ENCODE results near the gene CDIP1.

CDIP1 gene

DNA sequence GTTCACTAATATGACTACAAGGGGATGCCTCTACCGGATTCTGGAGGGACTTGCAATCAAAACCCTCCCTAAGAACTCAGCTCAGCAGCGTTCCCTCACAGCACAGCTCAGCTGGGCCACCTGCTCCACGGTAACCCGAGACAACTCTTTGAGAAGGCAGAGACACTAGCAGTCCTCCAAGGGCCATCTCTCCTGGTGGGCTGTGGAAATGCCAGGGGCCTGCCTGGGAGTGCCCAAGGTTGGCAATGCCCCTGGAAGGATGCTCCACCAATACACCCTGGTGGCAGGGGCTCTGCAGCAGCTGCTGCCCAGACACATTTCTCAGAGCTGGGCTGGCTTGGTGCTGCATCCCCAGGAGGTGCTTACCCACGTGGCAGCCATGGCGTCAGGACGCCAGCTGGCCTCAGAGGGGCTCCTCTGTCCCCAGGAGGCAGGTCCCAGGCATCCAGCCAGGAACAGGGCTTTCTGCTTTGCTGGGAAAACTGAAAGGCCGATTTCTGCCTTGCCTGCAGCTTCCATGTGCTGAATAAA lies 16.5 kb downstream of the CDIP1 start:
- H3K36me3 ChIP-seq (ENCODE audit: control insufficient read depth, low read length): no peaks in the 10 kb centered on the region
- no peaks in the 10 kb centered on the region for H3K9me2 ChIP-seq (replicated peaks; ENCODE audit: control insufficient read depth, low read length)
- no peak overlapping the region for H3K4me3 ChIP-seq (ENCODE audit: low read length)
- H4K20me1 ChIP-seq (ENCODE audit: control insufficient read depth, insufficient read depth, low read depth, low read length): no peaks in the 10 kb centered on the region
- TF ChIP-seq, protein P1, sequence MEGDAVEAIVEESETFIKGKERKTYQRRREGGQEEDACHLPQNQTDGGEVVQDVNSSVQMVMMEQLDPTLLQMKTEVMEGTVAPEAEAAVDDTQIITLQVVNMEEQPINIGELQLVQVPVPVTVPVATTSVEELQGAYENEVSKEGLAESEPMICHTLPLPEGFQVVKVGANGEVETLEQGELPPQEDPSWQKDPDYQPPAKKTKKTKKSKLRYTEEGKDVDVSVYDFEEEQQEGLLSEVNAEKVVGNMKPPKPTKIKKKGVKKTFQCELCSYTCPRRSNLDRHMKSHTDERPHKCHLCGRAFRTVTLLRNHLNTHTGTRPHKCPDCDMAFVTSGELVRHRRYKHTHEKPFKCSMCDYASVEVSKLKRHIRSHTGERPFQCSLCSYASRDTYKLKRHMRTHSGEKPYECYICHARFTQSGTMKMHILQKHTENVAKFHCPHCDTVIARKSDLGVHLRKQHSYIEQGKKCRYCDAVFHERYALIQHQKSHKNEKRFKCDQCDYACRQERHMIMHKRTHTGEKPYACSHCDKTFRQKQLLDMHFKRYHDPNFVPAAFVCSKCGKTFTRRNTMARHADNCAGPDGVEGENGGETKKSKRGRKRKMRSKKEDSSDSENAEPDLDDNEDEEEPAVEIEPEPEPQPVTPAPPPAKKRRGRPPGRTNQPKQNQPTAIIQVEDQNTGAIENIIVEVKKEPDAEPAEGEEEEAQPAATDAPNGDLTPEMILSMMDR (IDR thresholded peaks at IDR 0.05; ENCODE audit: low read depth, low read length, poor library complexity, severe bottlenecking): no peak
- TF ChIP-seq EZH2phosphoT487 (IDR thresholded peaks at IDR 0.05; ENCODE audit: borderline replicate concordance, low read length): no peak
- H3K9me3 ChIP-seq (ENCODE audit: control insufficient read depth, insufficient read depth, low read length): no peaks in the 10 kb centered on the region
- no peaks in the 10 kb centered on the region for H3K79me2 ChIP-seq (ENCODE audit: control insufficient read depth, low read length)
- no peaks in the 10 kb centered on the region for H3K27me3 ChIP-seq (ENCODE audit: control insufficient read depth, low read length)
- no peak overlapping the region for H3K27ac ChIP-seq (ENCODE audit: low read depth, low read length)
- no peak overlapping the region for H3K4me2 ChIP-seq (ENCODE audit: low read length)
- peaks cover 4% of the 10 kb centered on the region for H3K4me1 ChIP-seq (ENCODE audit: control insufficient read depth, low read length)
- no peaks in the 10 kb centered on the region for H3F3A ChIP-seq (ENCODE audit: control insufficient read depth, insufficient read depth)

DNA sequence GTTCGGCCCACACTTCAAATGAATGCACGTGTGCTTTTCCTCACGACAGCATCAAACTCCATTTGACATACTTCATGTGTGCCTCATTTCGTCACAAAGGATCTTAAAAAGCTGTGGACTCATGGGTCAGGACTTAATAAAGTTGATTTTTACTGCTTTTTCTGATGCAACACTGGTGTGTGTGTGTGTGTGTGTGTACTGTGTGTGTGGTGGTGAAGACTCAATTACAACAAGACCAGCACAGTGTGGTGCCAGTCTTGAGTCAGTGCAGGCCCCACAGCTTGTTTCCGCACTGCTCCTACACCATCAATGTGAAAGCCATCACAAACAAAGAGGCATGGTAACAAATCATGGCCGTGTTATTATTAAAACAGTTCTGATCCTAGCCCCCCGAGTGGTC lies 17.7 kb downstream of the CDIP1 start:
- no peak for TF ChIP-seq EZH2phosphoT487 (IDR thresholded peaks at IDR 0.05; ENCODE audit: borderline replicate concordance, low read length)
- TF ChIP-seq, protein P1 (IDR thresholded peaks at IDR 0.05; ENCODE audit: low read depth, low read length, poor library complexity, severe bottlenecking): no peak
- no peaks in the 10 kb centered on the region for H4K20me1 ChIP-seq (ENCODE audit: control insufficient read depth, insufficient read depth, low read depth, low read length)
- no peaks in the 10 kb centered on the region for H3K36me3 ChIP-seq (ENCODE audit: control insufficient read depth, low read length)
- no peak overlapping the region for H3K4me3 ChIP-seq (ENCODE audit: low read length)
- no peaks in the 10 kb centered on the region for H3F3A ChIP-seq (ENCODE audit: control insufficient read depth, insufficient read depth)
- H3K27me3 ChIP-seq (ENCODE audit: control insufficient read depth, low read length): no peaks in the 10 kb centered on the region
- H3K79me2 ChIP-seq (ENCODE audit: control insufficient read depth, low read length): no peaks in the 10 kb centered on the region
- no peak overlapping the region for H3K27ac ChIP-seq (ENCODE audit: low read depth, low read length)
- no peaks in the 10 kb centered on the region for H3K4me1 ChIP-seq (ENCODE audit: control insufficient read depth, low read length)
- H3K4me2 ChIP-seq (ENCODE audit: low read length): no peak overlapping the region
- H3K9me2 ChIP-seq (replicated peaks; ENCODE audit: control insufficient read depth, low read length): no peaks in the 10 kb centered on the region
- no peaks in the 10 kb centered on the region for H3K9me3 ChIP-seq (ENCODE audit: control insufficient read depth, insufficient read depth, low read length)

DNA sequence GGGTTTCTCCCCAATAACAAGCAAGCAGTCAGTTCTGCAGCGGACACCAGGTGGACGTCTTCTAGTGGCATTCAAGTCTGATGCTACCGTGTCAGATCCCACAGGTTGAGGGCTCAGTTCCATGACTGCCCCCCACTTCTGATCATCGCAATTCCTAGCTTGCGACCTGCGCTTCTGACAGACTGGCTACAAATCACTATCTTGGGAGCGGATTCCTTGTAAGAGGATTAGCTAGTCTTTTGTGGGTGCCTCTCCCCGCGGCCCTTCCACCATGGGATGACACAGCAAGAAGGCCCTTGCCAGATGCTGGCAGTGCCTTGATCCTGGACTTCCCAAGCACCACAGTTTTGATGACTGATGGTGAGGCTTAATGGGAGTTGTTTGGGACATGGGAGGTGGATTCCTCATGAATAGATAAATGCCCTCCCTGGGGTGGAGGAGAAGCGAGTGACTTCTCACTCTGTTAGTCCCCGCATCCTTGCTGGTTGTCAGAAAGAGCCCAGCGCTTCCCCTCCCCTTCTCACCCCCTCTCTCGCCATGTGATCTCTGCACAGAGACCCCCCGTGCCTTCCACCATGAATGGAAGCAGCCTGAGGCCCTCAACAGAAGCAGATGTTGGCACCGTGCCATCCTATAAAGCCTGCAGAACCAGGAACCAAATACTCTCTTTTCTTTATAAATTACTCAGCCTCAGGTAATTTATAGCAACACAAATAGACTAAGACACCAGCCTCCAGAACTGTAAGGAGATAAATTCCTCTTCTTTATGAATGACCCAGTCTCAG lies 19.1 kb downstream of the CDIP1 start:
- H3F3A ChIP-seq (ENCODE audit: control insufficient read depth, insufficient read depth): peaks cover 6% of the 10 kb centered on the region
- no peaks in the 10 kb centered on the region for H3K79me2 ChIP-seq (ENCODE audit: control insufficient read depth, low read length)
- H3K4me3 ChIP-seq (ENCODE audit: low read length): no peak overlapping the region
- no peaks in the 10 kb centered on the region for H3K27me3 ChIP-seq (ENCODE audit: control insufficient read depth, low read length)
- H3K9me2 ChIP-seq (replicated peaks; ENCODE audit: control insufficient read depth, low read length): no peaks in the 10 kb centered on the region
- H4K20me1 ChIP-seq (ENCODE audit: control insufficient read depth, insufficient read depth, low read depth, low read length): no peaks in the 10 kb centered on the region
- H3K4me1 ChIP-seq (ENCODE audit: control insufficient read depth, low read length): peaks cover 8% of the 10 kb centered on the region
- H3K36me3 ChIP-seq (ENCODE audit: control insufficient read depth, low read length): no peaks in the 10 kb centered on the region
- TF ChIP-seq, protein P1 (IDR thresholded peaks at IDR 0.05; ENCODE audit: low read depth, low read length, poor library complexity, severe bottlenecking): no peak
- TF ChIP-seq EZH2phosphoT487 (IDR thresholded peaks at IDR 0.05; ENCODE audit: borderline replicate concordance, low read length): no peak
- H3K9me3 ChIP-seq (ENCODE audit: control insufficient read depth, insufficient read depth, low read length): no peaks in the 10 kb centered on the region
- no peak overlapping the region for H3K4me2 ChIP-seq (ENCODE audit: low read length)
- no peak overlapping the region for H3K27ac ChIP-seq (ENCODE audit: low read depth, low read length)

Data from DOHH2 (cell line).